NCI-H2196 treated with DMSO at 0.1 percent for 48 hours (cell line): Measurements from ENCODE around the gene ZNF431.
"Not testable (repeated sequence)": the region's sequence is repeated elsewhere in the genome, so short reads cannot be mapped to it uniquely, and the experiment has no call there.

ENCODE experiments used
- DNase-seq: peaks from one replicate; lab custom pipeline; 2025; ENCODE audit not compliant: unreplicated experiment; lab: John Stamatoyannopoulos, UW

ZNF431 gene

GRCh38 chr19:21141787-21142464 lies at the start of gene ZNF431:
ZNF431 (plus strand) TSS chr19:21142040; CDS start chr19:21142184, 144 bp downstream.
- DNase-seq: peak; percentile 82

- DNase-seq: no peak
Measured at GRCh38 chr19:21092109-21092508, 49.7 kb upstream of the ZNF431 start.

GRCh38 chr19:21094347-21095025 lies 47.4 kb upstream of the ZNF431 start:
- DNase-seq: no peak

GRCh38 chr19:21098291-21098690 lies 43.5 kb upstream of the ZNF431 start:
- DNase-seq: no peak

- no peak for DNase-seq
Measured at GRCh38 chr19:21101521-21102242, 40.2 kb upstream of the ZNF431 start.

GRCh38 chr19:21109116-21109515 lies 32.7 kb upstream of the ZNF431 start:
- no peak for DNase-seq

GRCh38 chr19:21110183-21110582 lies 31.7 kb upstream of the ZNF431 start:
- DNase-seq: no peak

- no peak for DNase-seq
Measured at GRCh38 chr19:21115430-21115829, 26.4 kb upstream of the ZNF431 start.

- DNase-seq: no peak
Measured at GRCh38 chr19:21117041-21117907, 24.6 kb upstream of the ZNF431 start.

GRCh38 chr19:21126078-21126477 lies 15.8 kb upstream of the ZNF431 start:
- no peak for DNase-seq

- DNase-seq: no peak
Measured at GRCh38 chr19:21127001-21127400, 14.8 kb upstream of the ZNF431 start.

- no peak for DNase-seq
Measured at GRCh38 chr19:21127898-21128297, 13.9 kb upstream of the ZNF431 start.

- DNase-seq: no peak
Measured at GRCh38 chr19:21128901-21129698, 12.7 kb upstream of the ZNF431 start.

GRCh38 chr19:21130097-21130775 lies 11.6 kb upstream of the ZNF431 start:
- DNase-seq: no peak

GRCh38 chr19:21133633-21134032 lies 8.2 kb upstream of the ZNF431 start:
- DNase-seq: no peak

- DNase-seq: no peak
Measured at GRCh38 chr19:21134934-21135366, 6.9 kb upstream of the ZNF431 start.

GRCh38 chr19:21135433-21135832 lies 6.4 kb upstream of the ZNF431 start:
- DNase-seq: no peak

GRCh38 chr19:21138130-21138529 lies 3.7 kb upstream of the ZNF431 start:
- no peak for DNase-seq

- not testable (repeated sequence) for DNase-seq
Measured at GRCh38 chr19:21141006-21141405, 834 bp upstream of the ZNF431 start.

- no peak for DNase-seq
Measured at GRCh38 chr19:21143428-21143827, 1.6 kb downstream of the ZNF431 start.
